Measurements from ENCODE around the gene SLC2A6.
A peak's percentile ranks its signal among the peaks of the same experiment; 100 is the strongest.

The SLC2A6 gene

DNA sequence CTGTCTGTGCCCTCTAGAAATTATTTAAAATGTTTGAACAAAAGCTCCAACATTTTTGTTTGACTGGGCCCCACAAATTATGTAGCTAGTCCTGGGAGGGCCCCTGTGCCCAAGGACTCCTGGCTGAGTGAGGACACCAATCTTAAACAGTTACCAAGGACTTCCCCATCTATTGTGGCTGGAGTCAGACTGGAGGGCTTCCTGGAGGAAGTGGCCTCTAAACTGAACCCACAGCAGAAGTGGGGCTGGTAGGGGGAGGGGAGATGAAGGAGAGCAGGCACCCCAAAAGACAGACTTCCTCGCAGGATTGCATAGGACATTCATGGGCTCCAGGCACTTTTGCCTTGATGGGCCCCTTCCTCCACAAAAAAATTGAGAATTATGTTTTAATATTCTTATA, 48.7 kb downstream of the SLC2A6 start:
- DNase-seq: no peak

DNA sequence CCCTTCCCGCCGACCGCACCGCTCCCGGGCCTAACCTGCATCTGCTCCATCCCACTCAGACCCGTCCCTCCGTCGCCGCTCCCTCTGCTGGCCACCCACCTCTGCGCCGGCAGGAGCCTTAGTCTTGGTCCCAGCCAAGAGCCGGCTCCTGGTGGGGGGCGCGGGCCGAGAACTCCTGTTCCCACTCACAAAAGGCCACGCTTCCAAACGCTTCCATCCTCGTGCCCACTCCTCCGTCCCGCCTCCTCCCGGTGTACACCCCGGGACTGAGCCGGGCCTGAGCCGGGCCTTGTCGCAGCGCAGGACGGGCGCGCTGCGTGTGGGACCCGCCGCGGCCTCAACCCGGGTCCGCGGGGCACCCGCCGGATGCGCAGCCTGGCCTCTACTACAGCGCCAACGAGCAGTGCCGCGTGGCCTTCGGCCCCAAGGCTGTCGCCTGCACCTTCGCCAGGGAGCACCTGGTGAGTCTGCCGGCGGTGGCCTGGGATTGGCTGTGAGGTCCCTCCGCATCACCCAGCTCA, 49.2 kb downstream of the SLC2A6 start:
- no peak for DNase-seq

DNA sequence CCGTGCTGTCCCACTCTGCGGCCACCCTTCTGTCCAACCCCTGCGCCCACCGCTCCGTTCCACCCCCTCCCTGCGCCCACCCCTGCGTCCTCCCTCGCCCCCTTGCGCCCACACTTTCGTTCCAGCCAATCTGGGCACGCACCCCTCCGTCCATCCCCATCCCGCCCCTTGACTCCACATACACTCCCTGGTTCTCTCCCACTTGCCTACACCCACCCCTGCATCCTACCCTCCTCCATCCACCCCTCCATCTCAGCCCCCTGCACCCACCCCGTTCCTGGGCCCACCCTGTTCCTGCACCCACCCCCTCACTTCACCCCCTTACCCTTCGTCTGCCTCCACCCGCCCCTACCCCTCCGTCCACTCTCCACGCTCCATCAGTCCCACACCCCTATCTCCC, 49.7 kb downstream of the SLC2A6 start:
- no peak for DNase-seq

DNA sequence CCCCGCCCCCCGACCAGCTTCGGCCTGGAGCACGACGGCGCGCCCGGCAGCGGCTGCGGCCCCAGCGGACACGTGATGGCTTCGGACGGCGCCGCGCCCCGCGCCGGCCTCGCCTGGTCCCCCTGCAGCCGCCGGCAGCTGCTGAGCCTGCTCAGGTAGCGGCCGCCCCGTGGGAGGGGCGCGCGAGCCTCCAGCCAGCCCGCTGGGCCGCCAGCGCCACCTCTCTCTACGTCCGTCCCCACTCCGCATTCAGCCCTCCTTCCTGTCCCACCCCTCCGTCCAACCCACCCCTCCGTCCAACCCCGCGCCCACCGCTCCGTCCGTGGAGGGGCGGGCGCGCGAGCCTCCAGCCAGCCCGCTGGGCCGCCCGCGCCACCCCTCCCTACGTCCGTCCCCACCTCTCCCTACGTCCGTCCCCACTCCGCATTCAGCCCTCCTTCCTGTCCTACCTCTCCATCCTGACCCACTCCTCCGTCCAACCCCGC, 50.2 kb downstream of the SLC2A6 start:
- DNase-seq: no peak

DNA sequence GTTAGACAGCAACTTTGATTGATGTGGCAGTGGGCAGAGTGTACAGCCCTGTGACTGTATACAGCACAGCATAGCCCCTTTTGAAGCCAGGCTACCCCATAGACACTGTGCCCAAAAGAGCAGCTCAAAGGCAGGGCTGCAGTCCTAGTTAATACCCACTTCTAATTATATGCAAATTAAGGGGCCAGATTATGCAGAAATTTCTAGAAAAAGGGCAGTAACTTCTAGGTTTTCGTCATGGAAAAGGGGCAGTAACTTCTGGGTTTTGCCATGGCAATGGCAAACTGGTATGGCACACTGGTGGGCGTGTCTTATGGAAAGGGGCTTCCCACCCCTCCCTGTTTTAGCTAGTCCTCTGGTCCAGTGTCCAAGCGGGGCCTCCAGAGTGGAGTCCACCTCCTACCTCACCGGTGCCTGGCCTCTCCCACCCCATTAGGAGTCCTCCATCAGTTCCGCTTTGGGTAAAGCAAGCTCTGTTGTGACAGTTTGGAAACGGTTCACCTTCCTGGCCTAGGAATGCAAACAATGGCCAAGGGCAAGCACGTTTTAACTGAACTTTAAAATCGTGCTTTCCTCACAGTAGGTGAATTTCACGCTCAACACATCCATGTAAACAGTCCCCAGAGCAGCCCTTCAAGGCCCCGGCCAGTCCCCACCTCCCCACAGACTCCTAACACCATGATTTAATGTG, 51.1 kb downstream of the SLC2A6 start:
- no peak for DNase-seq

DNA sequence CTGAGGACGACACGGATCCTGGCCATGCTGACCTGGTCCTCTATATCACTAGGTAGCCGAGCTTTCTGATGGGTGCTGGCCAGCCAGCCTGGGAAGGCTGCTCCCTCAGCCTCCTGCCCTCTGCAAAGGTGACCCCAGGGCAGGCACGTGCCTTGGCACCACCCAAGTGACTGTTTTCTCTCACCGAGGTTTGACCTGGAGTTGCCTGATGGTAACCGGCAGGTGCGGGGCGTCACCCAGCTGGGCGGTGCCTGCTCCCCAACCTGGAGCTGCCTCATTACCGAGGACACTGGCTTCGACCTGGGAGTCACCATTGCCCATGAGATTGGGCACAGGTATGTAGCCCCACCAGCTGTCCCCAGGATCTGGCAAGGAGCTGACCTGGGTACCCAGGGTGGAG, 52.9 kb downstream of the SLC2A6 start:
- DNase-seq: no peak

DNA sequence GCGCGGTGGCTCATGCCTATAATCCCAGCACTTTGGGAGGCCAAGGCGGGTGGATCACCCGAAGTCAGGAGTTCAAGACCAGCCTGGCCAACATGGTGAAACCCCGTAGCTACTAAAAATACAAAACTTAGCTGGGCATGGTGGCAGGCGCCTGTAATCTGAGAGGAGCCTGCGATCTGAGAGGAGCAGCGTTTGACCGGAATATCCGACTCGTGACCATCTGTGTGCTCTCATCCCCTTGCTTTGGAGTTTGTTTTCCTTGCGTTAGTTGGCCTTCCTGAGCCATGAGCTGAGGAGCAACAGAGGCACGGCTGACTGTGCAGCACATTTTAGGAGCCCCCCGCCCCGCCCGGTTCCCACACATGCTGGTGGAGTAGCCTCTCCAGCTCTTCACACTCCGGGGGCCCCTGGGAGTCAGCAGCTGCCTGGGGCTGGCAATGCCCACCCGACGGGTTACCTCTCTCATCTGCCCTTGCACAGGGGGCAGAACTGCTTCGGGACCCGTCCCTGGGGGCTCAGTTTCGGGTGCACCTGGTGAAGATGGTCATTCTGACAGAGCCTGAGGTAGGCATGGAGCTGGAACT, 53.8 kb downstream of the SLC2A6 start:
- no peak for DNase-seq

DNA sequence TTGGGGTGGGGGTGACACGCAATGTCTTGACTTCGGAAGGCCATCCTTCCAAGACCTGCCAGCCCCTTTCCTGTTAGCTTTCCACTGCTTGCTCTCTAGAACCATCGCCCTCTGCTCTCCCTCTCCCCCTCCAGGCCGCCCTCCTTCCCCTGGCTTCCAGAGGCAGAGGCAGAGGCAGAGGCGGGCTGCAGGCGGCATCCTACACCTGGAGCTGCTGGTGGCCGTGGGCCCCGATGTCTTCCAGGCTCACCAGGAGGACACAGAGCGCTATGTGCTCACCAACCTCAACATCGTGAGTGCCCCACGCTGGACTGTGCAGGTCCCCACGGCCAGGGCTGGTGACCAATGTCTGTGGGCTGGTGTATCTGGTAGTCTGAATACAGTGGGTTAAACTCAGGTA, 54.7 kb downstream of the SLC2A6 start:
- DNase-seq: no peak

DNA sequence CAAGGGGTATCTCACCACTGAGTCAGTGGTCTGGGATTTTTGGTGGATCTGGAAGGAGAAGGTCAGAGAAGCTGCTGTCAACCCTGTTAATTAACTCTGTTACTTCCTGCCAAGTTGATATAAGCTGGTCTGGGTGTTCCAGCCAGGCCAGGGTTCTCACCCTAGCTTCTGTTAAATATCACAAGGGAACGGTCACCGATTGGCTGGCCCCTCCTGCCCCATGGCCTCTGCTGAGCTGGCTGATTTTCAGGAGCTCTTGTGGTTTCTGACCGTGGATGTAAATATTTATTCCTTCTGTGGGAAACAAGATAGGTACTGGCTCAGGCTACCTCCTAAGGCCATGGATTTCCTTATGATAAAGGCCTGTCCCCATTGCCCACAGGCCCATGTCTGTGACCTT, 55.7 kb downstream of the SLC2A6 start:
- DNase-seq: no peak

DNA sequence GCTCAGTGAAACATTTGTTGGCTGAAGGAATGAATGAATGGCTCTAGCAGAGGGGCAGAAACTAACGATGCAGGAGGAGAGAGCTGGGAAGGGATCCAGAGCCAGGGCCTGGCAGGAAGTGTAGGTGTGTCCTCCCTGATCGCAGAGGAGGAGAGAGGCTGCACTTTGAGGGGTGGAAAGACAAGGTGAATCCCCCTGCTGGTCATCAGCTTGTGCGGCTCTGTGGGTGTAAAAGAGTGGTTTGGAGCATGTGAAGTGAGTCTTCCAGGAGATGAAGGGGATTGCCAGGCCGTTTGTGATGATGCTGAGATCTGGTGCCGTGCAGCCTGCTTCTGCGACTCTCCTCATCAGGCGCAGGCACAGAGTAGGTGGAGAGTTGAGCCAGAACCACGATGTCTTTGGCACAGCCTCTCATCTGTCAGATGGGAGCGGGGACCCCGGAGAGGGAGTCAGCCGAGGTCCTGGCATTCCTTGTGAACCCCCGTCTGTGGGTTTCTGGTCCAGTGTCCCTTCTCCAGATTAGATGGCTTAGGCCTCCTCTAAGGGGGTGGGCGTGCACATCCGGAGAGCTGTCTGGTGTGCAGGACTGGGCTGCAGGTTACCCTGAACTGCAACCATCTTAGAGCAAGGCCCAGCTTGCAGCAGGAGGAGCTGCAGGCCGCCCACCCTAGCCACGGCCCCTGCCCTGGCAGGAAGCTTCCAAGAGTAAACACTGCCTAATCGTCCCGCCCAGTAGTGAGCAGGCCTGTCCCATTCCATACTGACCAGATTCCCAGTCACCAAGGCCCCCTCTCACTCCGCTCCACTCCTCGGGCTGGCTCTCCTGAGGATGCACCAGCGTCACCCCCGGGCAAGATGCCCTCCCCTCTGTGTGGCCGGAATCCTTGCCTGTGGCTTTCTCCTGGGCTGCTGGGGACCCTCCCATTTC, 57.0 kb downstream of the SLC2A6 start, which contains the start of gene ADAMTS13:
TSS of gene ADAMTS13 (plus strand) at position 753 of the 928 bp plus-strand sequence. CDS start at position 830, 77 bp downstream.
- DNase-seq: peak; percentile 19 to 47
